Transverse colon (tissue), 4 donors: ENCODE data around the gene RGS19.

Experiments
- CTCF ChIP-seq, 5 experiments: fragments of 200-600 bp in 3 of 5; fragments of 450-650 bp in 2 of 5; sonication (generic) in 3 of 5; IDR thresholded peaks; 1 replicate in 2 of 5; 2 replicates in 3 of 5; pipeline ENCODE4 v1.5.1; 2016 to 2017; ENCODE audit warnings: antibody characterized with exemption in 5 of 5, inconsistent platforms in 3 of 5, mild to moderate bottlenecking in 2 of 5, moderate library complexity in 1 of 5
- EP300 ChIP-seq: sonication (generic); formaldehyde crosslinking; IDR thresholded peaks from one replicate; pipeline ENCODE4 v1.6.1; 2017; ENCODE audit warnings: antibody characterized with exemption, low read depth
- POLR2A ChIP-seq: fragments of 450-650 bp; IDR thresholded peaks from one replicate; pipeline ENCODE4 v1.6.1; 2016; ENCODE audit warnings: antibody characterized with exemption, mild to moderate bottlenecking, moderate library complexity
- POLR2AphosphoS5 ChIP-seq, 3 donors: sonication (generic); formaldehyde crosslinking; IDR thresholded peaks; one replicate each; pipeline ENCODE4 v1.6.1; 2016; ENCODE audit warnings: antibody characterized with exemption in 3 of 3

- TF ChIP-seq POLR2AphosphoS5 (IDR thresholded peaks at IDR 0.05): no peak
- no peak for TF ChIP-seq POLR2A
- no peak for TF ChIP-seq CTCF (IDR thresholded peaks at IDR 0.05)
- TF ChIP-seq EP300: no peak
These were observed 2.2 kb downstream of the RGS19 start for GRCh38 chr20:64077094-64077493.
